ENCODE data around the gene ZNF784. TPM values are rescaled to one million over a fixed set of nuclear protein-coding genes. Genes with fewer than 3 reads are reported as not detected.

The ZNF784 gene
- polyA plus RNA-seq, 2 of the 4 experiments (the other 2 are of a cell fraction), result 3.5 to 6.6 TPM

GRCh38 chr19:55648585-55649267 lies 24.4 kb upstream of the ZNF784 start:
- CTCF ChIA-PET, result interaction anchor here (1.0 to 2.7 kb wide), 3 partner anchors 9 to 561 kb away, joined by 4 to 20 read pairs (median 7); no protein-coding TSS in a partner anchor
- Histone ChIP-seq H3K4me2 (peak overlapping the region; percentile 98), H3K4me1 (peaks cover 34% of the 10 kb centered on the region), H3K4me3 (peak overlapping the region; percentile 84), H3K27ac (peak overlapping the region; percentile 96 to 98), H3K9me3 (no peaks in the 10 kb centered on the region)
- DNase-seq (ENCODE audit: low read depth in 1 of 2, low spot score in 1 of 2) (no peak), ATAC-seq (peak; percentile 14 to 22; a peak in 2 of 6 replicates), FAIRE-seq (no peak)
- POLR2A ChIA-PET, result interaction anchor here (1.4 kb wide), 1 partner anchor 368 kb away, joined by 3 read pairs; no protein-coding TSS in a partner anchor
- WGBS (ENCODE audit: missing lambda C conversion rate), result 72% methylated on average over 24 of the region's 25 CpGs
- TF ChIP-seq FOSL2 (IDR thresholded peaks at IDR 0.05), result no peak
- TF ChIP-seq FOSL2 (CRISPR knock-in tag; IDR thresholded peaks at IDR 0.05), result no peak
- no peak for TF ChIP-seq ATOH8 (CRISPR knock-in tag; IDR thresholded peaks at IDR 0.05; ENCODE audit: low read depth)
- TF ChIP-seq MAX (IDR thresholded peaks at IDR 0.05), result 0 out of 2 replicates have a peak, but pooled peaks have one; percentile 6
- TF ChIP-seq GATA3 (IDR thresholded peaks at IDR 0.05; ENCODE audit: borderline replicate concordance), result 0 out of 2 replicates have a peak, but pooled peaks have one; percentile 2
- TF ChIP-seq ESRRA (IDR thresholded peaks at IDR 0.05; ENCODE audit: borderline replicate concordance, low read length), result no peak

GRCh38 chr19:55647732-55648584 lies 23.6 kb upstream of the ZNF784 start, which contains the start of gene CCDC106:
Gene CCDC106 (plus strand): TSS chr19:55648212. CDS start chr19:55649047, 835 bp downstream.
- WGBS (ENCODE audit: missing lambda C conversion rate), result 17% methylated on average over 22 of the region's 87 CpGs
- DNase-seq (ENCODE audit: low read depth in 1 of 2, low spot score in 1 of 2) (peak; percentile 77 to 80), ATAC-seq (peak; percentile 28 to 62; a peak in 3 of 6 replicates), FAIRE-seq (no peak)
- H3K4me3 ChIP-seq, result peak within 1 kb of the TSS; percentile 84
- H3K9me3 ChIP-seq, result no peaks in the 10 kb centered on the region
- POLR2A ChIA-PET, result interaction anchor here (0.6 to 1.4 kb wide), 5 partner anchors 12 to 368 kb away, joined by 3 to 12 read pairs (median 4); partner anchors contain the start of genes FIZ1 and ZNF784
- peak within 1 kb of the TSS; percentile 96 to 98 for H3K27ac ChIP-seq
- peaks cover 34% of the 10 kb centered on the region for H3K4me1 ChIP-seq
- CTCF ChIA-PET, result interaction anchor here (0.6 to 6.3 kb wide), 9 partner anchors 11 to 560 kb away, joined by 3 to 70 read pairs (median 7); no protein-coding TSS in a partner anchor
- TF ChIP-seq ZNF302 (CRISPR knock-in tag; IDR thresholded peaks at IDR 0.05) (no peak), MYC (IDR thresholded peaks at IDR 0.05; ENCODE audit: borderline replicate concordance, low read length) (no peak), ATOH8 (CRISPR knock-in tag; IDR thresholded peaks at IDR 0.05; ENCODE audit: low read depth) (no peak), RFX5 (IDR thresholded peaks at IDR 0.05) (no peak), JUN (IDR thresholded peaks at IDR 0.05) (peak; percentile 45 to 73; a peak in 3 of 5 replicates), SMC3 (IDR thresholded peaks at IDR 0.05) (no peak), HOXB5 (CRISPR knock-in tag; IDR thresholded peaks at IDR 0.05) (0 out of 2 replicates have a peak, but pooled peaks have one; percentile 15), GATA3 (IDR thresholded peaks at IDR 0.05; ENCODE audit: borderline replicate concordance) (0 out of 2 replicates have a peak, but pooled peaks have one; percentile 23), MAZ (IDR thresholded peaks at IDR 0.05; ENCODE audit: borderline replicate concordance, low read depth, low read length) (no peak), PHF8 (IDR thresholded peaks at IDR 0.05; ENCODE audit: borderline replicate concordance, low read depth) (peak; percentile 43; the same call in 1 of the 2 replicates), REST (IDR thresholded peaks at IDR 0.05) (peak; percentile 41), KDM1A (IDR thresholded peaks at IDR 0.05; ENCODE audit: low read depth) (no peak), POLR2A (IDR thresholded peaks at IDR 0.05; ENCODE audit: low read length) (no peak), MAX (IDR thresholded peaks at IDR 0.05) (peak; percentile 30; the same call in 1 of the 2 replicates), HES2 (IDR thresholded peaks at IDR 0.05) (no peak), PBX3 (IDR thresholded peaks at IDR 0.05) (peak; percentile 61), BCL3 (IDR thresholded peaks at IDR 0.05) (0 out of 3 replicates have a peak, but pooled peaks have one; percentile 74)
- peak within 1 kb of the TSS; percentile 98 for H3K4me2 ChIP-seq

Measured in A549 (cell line).